MM.1S (cell line): Measurements from ENCODE around the gene GNLY.
A peak's percentile ranks its signal among the peaks of the same experiment; 100 is the strongest.

Experiments used
- DNase-seq: peaks from one replicate; pipeline ENCODE4 v3.0.0-alpha.2; 2015
- H2AFZ ChIP-seq: fragments of 300-600 bp; sonication (generic); 2 replicates; pipeline ENCODE4 v1.6.0; 2016; ENCODE audit warnings: antibody characterized with exemption, low read length
- H3F3A ChIP-seq: fragments of 300-600 bp; sonication (generic); 2 replicates; pipeline ENCODE4 v1.6.1; 2016; ENCODE audit warnings: mild to moderate bottlenecking, antibody characterized with exemption, low read length, moderate library complexity, mixed read lengths; ENCODE audit not compliant: insufficient read depth
- H3K27ac ChIP-seq: fragments of 300-600 bp; sonication (generic); 2 replicates; pipeline ENCODE4 v1.5.1; 2016; ENCODE audit warnings: mild to moderate bottlenecking, low read length
- H3K27me3 ChIP-seq: fragments of 300-600 bp; sonication (generic); replicated peaks from 2 replicates; pipeline ENCODE4 v1.6.0; 2016; ENCODE audit warnings: low read length; ENCODE audit not compliant: insufficient read depth
- H3K36me3 ChIP-seq: fragments of 300-600 bp; sonication (generic); replicated peaks from 2 replicates; pipeline ENCODE4 v1.6.1; 2016; ENCODE audit warnings: mild to moderate bottlenecking, low read length, mixed read lengths; ENCODE audit not compliant: insufficient read depth
- H3K4me1 ChIP-seq: fragments of 300-600 bp; sonication (generic); 2 replicates; pipeline ENCODE4 v1.6.1; 2016; ENCODE audit warnings: low read length, mixed read lengths
- H3K4me2 ChIP-seq: fragments of 300-600 bp; sonication (generic); 2 replicates; pipeline ENCODE4 v1.6.0; 2016; ENCODE audit warnings: low read depth, low read length
- H3K4me3 ChIP-seq: fragments of 300-600 bp; sonication (generic); 2 replicates; pipeline ENCODE4 v1.5.1; 2016; ENCODE audit warnings: low read length, mixed read lengths
- H3K79me2 ChIP-seq: fragments of 300-600 bp; sonication (generic); 2 replicates; pipeline ENCODE4 v1.6.1; 2016; ENCODE audit warnings: mixed run types, low read length, mixed read lengths
- H3K9ac ChIP-seq: fragments of 300-600 bp; sonication (generic); 2 replicates; pipeline ENCODE4 v1.6.1; 2016; ENCODE audit warnings: low read length, mixed read lengths
- H3K9me2 ChIP-seq: fragments of 300-600 bp; sonication (generic); replicated peaks from 2 replicates; pipeline ENCODE4 v1.6.1; 2016; ENCODE audit warnings: mild to moderate bottlenecking, low read length, mixed read lengths; ENCODE audit not compliant: insufficient read depth
- H3K9me3 ChIP-seq: fragments of 300-600 bp; sonication (generic); replicated peaks from 2 replicates; pipeline ENCODE4 v1.6.1; 2016; ENCODE audit warnings: mild to moderate bottlenecking, low read length, mixed read lengths; ENCODE audit not compliant: insufficient read depth
- H4K20me1 ChIP-seq: fragments of 300-600 bp; sonication (generic); 2 replicates; pipeline ENCODE4 v1.6.1; 2016; ENCODE audit warnings: mild to moderate bottlenecking, low read length, moderate library complexity, mixed read lengths; ENCODE audit not compliant: insufficient read depth
- EZH2 ChIP-seq: fragments of 300-600 bp; sonication (generic); optimal IDR thresholded peaks from 2 replicates; pipeline ENCODE3; 2017; ENCODE audit warnings: low read depth, mild to moderate bottlenecking, antibody characterized with exemption, low read length, mixed read lengths
- EZH2phosphoT487 ChIP-seq: fragments of 300-600 bp; sonication (generic); IDR thresholded peaks from 2 replicates; pipeline ENCODE4 v1.6.1; 2018; ENCODE audit warnings: antibody characterized with exemption, low read length
- TF ChIP-seq, protein P1 (sequence below): fragments of 300-600 bp; sonication (generic); IDR thresholded peaks from 2 replicates; pipeline ENCODE4 v1.5.1; 2016; ENCODE audit warnings: antibody characterized with exemption, low read length, mixed read lengths

GNLY gene

DNA sequence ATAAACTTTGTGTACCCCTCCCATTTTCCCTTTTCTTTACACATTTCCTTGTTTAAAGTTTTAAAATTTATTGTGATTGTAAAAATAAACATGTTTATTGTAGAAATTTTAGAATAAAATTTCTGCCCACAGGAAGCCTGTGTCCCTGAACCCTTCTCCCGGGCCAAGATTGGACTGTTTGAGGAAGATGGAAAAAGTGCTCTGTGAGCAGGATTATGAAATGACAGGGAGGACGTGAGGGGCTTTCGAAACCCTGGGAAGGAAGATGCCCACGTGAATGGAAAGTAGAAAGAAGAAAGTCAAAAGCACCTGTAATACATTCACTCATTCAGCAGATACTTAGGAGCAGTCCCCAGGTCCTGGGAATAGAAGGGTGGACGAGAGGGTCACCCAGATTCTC lies 34.2 kb downstream of the GNLY start:
- Histone ChIP-seq H2AFZ (peak overlapping the region; percentile 54; the same call in 1 of the 2 replicates), H3K79me2 (no peaks in the 10 kb centered on the region), H3K27me3 (no peaks in the 10 kb centered on the region), H3K27ac (no peak overlapping the region), H3K9ac (no peak overlapping the region), H3F3A (no peaks in the 10 kb centered on the region), H3K4me2 (0 out of 2 replicates have a peak overlapping the region, but pooled peaks have one; percentile 49), H3K9me2 (no peaks in the 10 kb centered on the region), H3K4me3 (no peak overlapping the region), H3K9me3 (no peaks in the 10 kb centered on the region), H3K4me1 (0 out of 2 replicates have a peak, but pooled peaks cover 4% of the 10 kb centered on the region), H3K36me3 (no peaks in the 10 kb centered on the region), H4K20me1 (no peaks in the 10 kb centered on the region)
- no peak for DNase-seq
- TF ChIP-seq EZH2phosphoT487 = no peak
- no peak for TF ChIP-seq EZH2
- TF ChIP-seq, protein P1, sequence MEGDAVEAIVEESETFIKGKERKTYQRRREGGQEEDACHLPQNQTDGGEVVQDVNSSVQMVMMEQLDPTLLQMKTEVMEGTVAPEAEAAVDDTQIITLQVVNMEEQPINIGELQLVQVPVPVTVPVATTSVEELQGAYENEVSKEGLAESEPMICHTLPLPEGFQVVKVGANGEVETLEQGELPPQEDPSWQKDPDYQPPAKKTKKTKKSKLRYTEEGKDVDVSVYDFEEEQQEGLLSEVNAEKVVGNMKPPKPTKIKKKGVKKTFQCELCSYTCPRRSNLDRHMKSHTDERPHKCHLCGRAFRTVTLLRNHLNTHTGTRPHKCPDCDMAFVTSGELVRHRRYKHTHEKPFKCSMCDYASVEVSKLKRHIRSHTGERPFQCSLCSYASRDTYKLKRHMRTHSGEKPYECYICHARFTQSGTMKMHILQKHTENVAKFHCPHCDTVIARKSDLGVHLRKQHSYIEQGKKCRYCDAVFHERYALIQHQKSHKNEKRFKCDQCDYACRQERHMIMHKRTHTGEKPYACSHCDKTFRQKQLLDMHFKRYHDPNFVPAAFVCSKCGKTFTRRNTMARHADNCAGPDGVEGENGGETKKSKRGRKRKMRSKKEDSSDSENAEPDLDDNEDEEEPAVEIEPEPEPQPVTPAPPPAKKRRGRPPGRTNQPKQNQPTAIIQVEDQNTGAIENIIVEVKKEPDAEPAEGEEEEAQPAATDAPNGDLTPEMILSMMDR = no peak

DNA sequence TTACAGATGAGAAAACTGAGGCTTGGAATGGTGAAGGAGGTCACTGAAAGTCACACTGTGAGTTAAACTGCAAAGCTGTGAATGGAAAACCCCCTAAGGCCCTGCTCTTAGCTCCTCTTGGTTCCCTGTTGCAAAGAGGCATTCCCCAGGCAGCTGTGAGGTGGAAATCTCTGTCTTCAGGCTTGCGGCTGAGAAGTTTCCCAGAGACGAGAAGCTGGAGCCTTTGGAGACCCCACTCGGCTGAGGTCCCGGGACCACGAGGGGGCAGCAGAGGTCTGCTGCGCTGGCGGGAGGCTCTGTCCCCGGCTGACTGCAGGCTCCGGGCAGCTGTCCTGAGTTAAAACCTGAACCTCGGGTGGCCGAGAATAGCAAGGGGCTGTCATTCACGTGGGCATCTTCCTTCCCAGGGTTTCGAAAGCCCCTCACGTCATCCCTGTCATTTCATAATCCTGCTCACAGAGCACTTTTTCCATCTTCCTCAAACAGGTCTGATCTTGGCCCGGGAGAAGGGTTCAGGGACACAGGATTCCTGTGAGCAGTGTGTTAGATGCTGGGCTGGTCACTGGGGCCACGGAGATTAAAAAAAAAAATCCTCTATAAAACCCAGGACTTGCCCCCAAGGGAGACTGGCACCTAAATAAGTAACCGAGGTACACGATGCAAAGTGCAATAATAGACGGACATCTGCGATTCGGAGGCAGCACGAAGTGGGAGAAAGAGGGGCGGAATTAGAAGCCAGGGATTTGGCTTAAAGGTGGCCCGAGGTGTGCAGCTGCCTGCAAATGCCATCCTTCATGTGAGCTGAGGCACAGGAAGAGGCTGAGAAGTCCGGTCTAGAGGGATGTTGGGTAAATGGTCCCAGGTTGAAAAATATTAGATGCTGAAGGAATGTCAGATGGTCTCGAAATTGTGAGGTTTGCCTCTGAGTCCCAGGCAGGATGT lies 35.0 kb downstream of the GNLY start:
- H3K9me2 ChIP-seq = no peaks in the 10 kb centered on the region
- H3K79me2 ChIP-seq = no peaks in the 10 kb centered on the region
- H3K27me3 ChIP-seq = no peaks in the 10 kb centered on the region
- peak; percentile 74 for DNase-seq
- 0 out of 2 replicates have a peak, but pooled peaks cover 4% of the 10 kb centered on the region for H3K4me1 ChIP-seq
- no peaks in the 10 kb centered on the region for H3K36me3 ChIP-seq
- no peaks in the 10 kb centered on the region for H4K20me1 ChIP-seq
- H3K4me3 ChIP-seq = no peak overlapping the region
- no peak overlapping the region for H3K9ac ChIP-seq
- H2AFZ ChIP-seq = peak overlapping the region; percentile 54
- TF ChIP-seq, protein P1 = peak; percentile 96
- TF ChIP-seq EZH2phosphoT487 (no peak), EZH2 (no peak)
- H3F3A ChIP-seq = no peaks in the 10 kb centered on the region
- H3K4me2 ChIP-seq = peak overlapping the region; percentile 49; the same call in 1 of the 2 replicates
- no peaks in the 10 kb centered on the region for H3K9me3 ChIP-seq
- no peak overlapping the region for H3K27ac ChIP-seq

- Histone ChIP-seq H3K4me3 (no peak overlapping the region), H2AFZ (no peak overlapping the region), H3K4me1 (0 out of 2 replicates have a peak, but pooled peaks cover 4% of the 10 kb centered on the region), H3K4me2 (no peak overlapping the region), H3K9ac (no peak overlapping the region), H4K20me1 (no peaks in the 10 kb centered on the region), H3F3A (no peaks in the 10 kb centered on the region), H3K27ac (no peak overlapping the region), H3K36me3 (no peaks in the 10 kb centered on the region), H3K9me3 (no peaks in the 10 kb centered on the region), H3K79me2 (no peaks in the 10 kb centered on the region), H3K27me3 (no peaks in the 10 kb centered on the region), H3K9me2 (no peaks in the 10 kb centered on the region)
- DNase-seq = no peak
- TF ChIP-seq, protein P1 = no peak
- TF ChIP-seq EZH2phosphoT487 = no peak
- TF ChIP-seq EZH2 = no peak
These were observed 35.8 kb downstream of the GNLY start for GRCh38 chr2:85729825-85730510.
